Measurements from ENCODE around the gene ADD1. TPM values are rescaled to one million over a fixed set of nuclear protein-coding genes. Genes with fewer than 3 reads are reported as not detected.

Gene ADD1
- total RNA-seq, 1 donor from 2014 or later = 240 TPM

- Mint-ChIP-seq H3K27ac (ENCODE audit: unreplicated experiment) (no peak overlapping the region), H3K4me3 (ENCODE audit: unreplicated experiment) (no peak overlapping the region), H3K36me3 (ENCODE audit: low read depth) (peaks cover 16% of the 10 kb centered on the region), H3K9me3 (ENCODE audit: low read depth) (no peaks in the 10 kb centered on the region), H3K27me3 (ENCODE audit: low read depth) (no peaks in the 10 kb centered on the region), H3K4me1 (ENCODE audit: low read depth) (peaks cover 27% of the 10 kb centered on the region)
- DNase-seq (ENCODE audit: low spot score) = peak; percentile 79
- TF ChIP-seq, protein P1, sequence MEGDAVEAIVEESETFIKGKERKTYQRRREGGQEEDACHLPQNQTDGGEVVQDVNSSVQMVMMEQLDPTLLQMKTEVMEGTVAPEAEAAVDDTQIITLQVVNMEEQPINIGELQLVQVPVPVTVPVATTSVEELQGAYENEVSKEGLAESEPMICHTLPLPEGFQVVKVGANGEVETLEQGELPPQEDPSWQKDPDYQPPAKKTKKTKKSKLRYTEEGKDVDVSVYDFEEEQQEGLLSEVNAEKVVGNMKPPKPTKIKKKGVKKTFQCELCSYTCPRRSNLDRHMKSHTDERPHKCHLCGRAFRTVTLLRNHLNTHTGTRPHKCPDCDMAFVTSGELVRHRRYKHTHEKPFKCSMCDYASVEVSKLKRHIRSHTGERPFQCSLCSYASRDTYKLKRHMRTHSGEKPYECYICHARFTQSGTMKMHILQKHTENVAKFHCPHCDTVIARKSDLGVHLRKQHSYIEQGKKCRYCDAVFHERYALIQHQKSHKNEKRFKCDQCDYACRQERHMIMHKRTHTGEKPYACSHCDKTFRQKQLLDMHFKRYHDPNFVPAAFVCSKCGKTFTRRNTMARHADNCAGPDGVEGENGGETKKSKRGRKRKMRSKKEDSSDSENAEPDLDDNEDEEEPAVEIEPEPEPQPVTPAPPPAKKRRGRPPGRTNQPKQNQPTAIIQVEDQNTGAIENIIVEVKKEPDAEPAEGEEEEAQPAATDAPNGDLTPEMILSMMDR (IDR thresholded peaks at IDR 0.05) = no peak
These were observed 10.0 kb upstream of the ADD1 start for GRCh38 chr4:2833671-2834000.

- no peaks in the 10 kb centered on the region for H3K27me3 Mint-ChIP-seq (ENCODE audit: low read depth)
- H3K9me3 Mint-ChIP-seq (ENCODE audit: low read depth) = no peaks in the 10 kb centered on the region
- DNase-seq (ENCODE audit: low spot score) = peak; percentile 68
- peaks cover 12% of the 10 kb centered on the region for H3K36me3 Mint-ChIP-seq (ENCODE audit: low read depth)
- H3K4me1 Mint-ChIP-seq (ENCODE audit: low read depth) = peaks cover 22% of the 10 kb centered on the region
- TF ChIP-seq, protein P1 (IDR thresholded peaks at IDR 0.05) = no peak
- no peak overlapping the region for H3K4me3 Mint-ChIP-seq (ENCODE audit: unreplicated experiment)
- no peak overlapping the region for H3K27ac Mint-ChIP-seq (ENCODE audit: unreplicated experiment)
These were observed 9.4 kb upstream of the ADD1 start for GRCh38 chr4:2834001-2834921.

GRCh38 chr4:2835978-2836377 lies 7.7 kb upstream of the ADD1 start:
- no peak overlapping the region for H3K27ac Mint-ChIP-seq (ENCODE audit: unreplicated experiment)
- H3K36me3 Mint-ChIP-seq (ENCODE audit: low read depth) = peaks cover 15% of the 10 kb centered on the region
- H3K4me3 Mint-ChIP-seq (ENCODE audit: unreplicated experiment) = no peak overlapping the region
- H3K4me1 Mint-ChIP-seq (ENCODE audit: low read depth) = peaks cover 14% of the 10 kb centered on the region
- DNase-seq (ENCODE audit: low spot score) = peak; percentile 86
- TF ChIP-seq, protein P1 (IDR thresholded peaks at IDR 0.05) = no peak
- peaks cover 3% of the 10 kb centered on the region for H3K9me3 Mint-ChIP-seq (ENCODE audit: low read depth)
- H3K27me3 Mint-ChIP-seq (ENCODE audit: low read depth) = no peaks in the 10 kb centered on the region

GRCh38 chr4:2836391-2836859 lies 7.2 kb upstream of the ADD1 start:
- no peak for DNase-seq (ENCODE audit: low spot score)
- peak overlapping the region; percentile 32 for H3K27ac Mint-ChIP-seq (ENCODE audit: unreplicated experiment)
- H3K4me3 Mint-ChIP-seq (ENCODE audit: unreplicated experiment) = no peak overlapping the region
- TF ChIP-seq, protein P1 (IDR thresholded peaks at IDR 0.05) = no peak
- peaks cover 15% of the 10 kb centered on the region for H3K36me3 Mint-ChIP-seq (ENCODE audit: low read depth)
- peaks cover 3% of the 10 kb centered on the region for H3K9me3 Mint-ChIP-seq (ENCODE audit: low read depth)
- H3K4me1 Mint-ChIP-seq (ENCODE audit: low read depth) = peaks cover 14% of the 10 kb centered on the region
- H3K27me3 Mint-ChIP-seq (ENCODE audit: low read depth) = no peaks in the 10 kb centered on the region

DNA sequence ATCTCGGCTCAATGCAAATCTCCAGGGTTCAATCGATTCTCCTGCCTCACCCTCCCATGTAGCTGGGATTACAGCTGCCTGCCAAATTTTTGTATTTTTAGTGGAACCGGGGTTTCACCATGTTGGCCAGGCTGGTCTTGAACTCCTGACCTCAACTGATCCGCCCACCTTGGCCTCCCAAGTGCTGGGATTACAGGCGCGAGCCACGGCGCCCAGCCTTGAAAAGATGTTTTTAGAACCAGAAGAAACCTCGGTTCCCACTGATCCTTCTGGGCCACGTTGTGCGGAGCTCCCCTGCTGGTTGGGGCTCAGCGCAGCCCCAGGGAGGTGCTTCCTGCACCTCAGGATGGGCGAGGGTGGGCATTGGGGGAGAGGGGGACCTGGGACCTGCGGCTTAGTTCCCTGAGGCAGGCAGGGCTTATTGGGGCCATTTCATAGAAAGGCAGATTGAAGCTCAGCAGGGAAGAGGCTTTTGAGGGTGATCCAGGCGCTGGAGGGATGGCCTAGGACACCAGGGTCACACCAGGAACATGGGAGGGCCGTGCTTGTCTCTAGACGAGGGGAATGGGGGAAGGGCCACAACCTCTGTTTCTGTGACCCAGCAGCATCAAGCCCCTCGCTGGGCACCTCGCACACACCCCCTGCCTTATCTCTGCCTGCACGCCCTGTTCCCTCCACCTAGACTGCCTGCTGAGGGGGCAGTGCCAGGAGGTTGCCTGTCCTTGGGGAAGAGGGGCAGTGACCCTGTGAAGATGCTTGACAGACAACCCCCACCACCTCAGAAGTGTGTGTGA lies 6.3 kb upstream of the ADD1 start:
- H3K27me3 Mint-ChIP-seq (ENCODE audit: low read depth) = no peaks in the 10 kb centered on the region
- peak overlapping the region; percentile 73 for H3K27ac Mint-ChIP-seq (ENCODE audit: unreplicated experiment)
- peaks cover 10% of the 10 kb centered on the region for H3K36me3 Mint-ChIP-seq (ENCODE audit: low read depth)
- TF ChIP-seq, protein P1 (IDR thresholded peaks at IDR 0.05) = no peak
- peaks cover 3% of the 10 kb centered on the region for H3K9me3 Mint-ChIP-seq (ENCODE audit: low read depth)
- H3K4me3 Mint-ChIP-seq (ENCODE audit: unreplicated experiment) = no peak overlapping the region
- peaks cover 14% of the 10 kb centered on the region for H3K4me1 Mint-ChIP-seq (ENCODE audit: low read depth)
- DNase-seq (ENCODE audit: low spot score) = no peak
